Nephron progenitor cell (in vitro differentiated cells): ENCODE results near the gene RND2.

ENCODE experiments used
- DNase-seq: peaks from one replicate; pipeline ENCODE4 v3.0.0; 2021
- H3K27ac Mint-ChIP-seq: 2 replicates; pipeline ENCODE4 v1.8.0; 2021; ENCODE audit warnings: mild to moderate bottlenecking, moderate library complexity, mixed read lengths
- H3K27me3 Mint-ChIP-seq: 2 replicates; pipeline ENCODE4 v1.8.0; 2021; ENCODE audit warnings: mild to moderate bottlenecking, low read depth, mixed read lengths; ENCODE audit not compliant: poor library complexity
- H3K36me3 Mint-ChIP-seq: 2 replicates; pipeline ENCODE4 v1.8.0; 2021; ENCODE audit warnings: low read depth, mixed read lengths
- H3K4me1 Mint-ChIP-seq: 2 replicates; pipeline ENCODE4 v1.8.0; 2021; ENCODE audit warnings: mixed read lengths
- H3K4me3 Mint-ChIP-seq: 2 replicates; pipeline ENCODE4 v1.8.0; 2021; ENCODE audit warnings: mild to moderate bottlenecking, moderate library complexity, mixed read lengths
- H3K9me3 Mint-ChIP-seq: 2 replicates; pipeline ENCODE4 v1.8.0; 2021; ENCODE audit warnings: mild to moderate bottlenecking, moderate library complexity, mixed read lengths
- CTCF ChIP-seq: fragments of 200-600 bp; sonication (generic); IDR thresholded peaks from 2 replicates; pipeline ENCODE4 v1.5.0; 2021; ENCODE audit warnings: antibody characterized with exemption

The RND2 gene

GRCh38 chr17:43027091-43028032 lies 2.3 kb downstream of the RND2 start:
- Mint-ChIP-seq H3K4me1 (peaks cover 61% of the 10 kb centered on the region), H3K27ac (no peak overlapping the region), H3K9me3 (no peaks in the 10 kb centered on the region), H3K36me3 (no peaks in the 10 kb centered on the region), H3K4me3 (peak overlapping the region; percentile 65), H3K27me3 (no peaks in the 10 kb centered on the region)
- no peak for DNase-seq
- no peak for TF ChIP-seq CTCF

- Mint-ChIP-seq H3K4me1 (peaks cover 64% of the 10 kb centered on the region), H3K27me3 (no peaks in the 10 kb centered on the region), H3K36me3 (no peaks in the 10 kb centered on the region), H3K9me3 (no peaks in the 10 kb centered on the region), H3K27ac (peak overlapping the region; percentile 28), H3K4me3 (peak overlapping the region; percentile 56)
- DNase-seq, result no peak
- TF ChIP-seq CTCF, result no peak
Measured at GRCh38 chr17:43028221-43028861, 3.3 kb downstream of the RND2 start.

- Mint-ChIP-seq H3K27me3 (peaks cover 2% of the 10 kb centered on the region), H3K4me1 (peaks cover 74% of the 10 kb centered on the region), H3K9me3 (no peaks in the 10 kb centered on the region), H3K4me3 (no peak overlapping the region), H3K36me3 (no peaks in the 10 kb centered on the region), H3K27ac (peak overlapping the region; percentile 65)
- DNase-seq, result no peak
- TF ChIP-seq CTCF, result no peak
Measured at GRCh38 chr17:43030137-43030767, 5.2 kb downstream of the RND2 start.

GRCh38 chr17:43031666-43032065 lies 6.6 kb downstream of the RND2 start:
- H3K27ac Mint-ChIP-seq, result no peak overlapping the region
- H3K9me3 Mint-ChIP-seq, result no peaks in the 10 kb centered on the region
- DNase-seq, result no peak
- H3K27me3 Mint-ChIP-seq, result peaks cover 5% of the 10 kb centered on the region
- H3K4me1 Mint-ChIP-seq, result peaks cover 83% of the 10 kb centered on the region
- H3K36me3 Mint-ChIP-seq, result no peaks in the 10 kb centered on the region
- H3K4me3 Mint-ChIP-seq, result no peak overlapping the region
- no peak for TF ChIP-seq CTCF

GRCh38 chr17:43033948-43034881 lies 9.2 kb downstream of the RND2 start:
- Mint-ChIP-seq H3K4me1 (peaks cover 66% of the 10 kb centered on the region), H3K4me3 (peak overlapping the region; percentile 76), H3K27ac (peak overlapping the region; percentile 98), H3K36me3 (no peaks in the 10 kb centered on the region), H3K9me3 (no peaks in the 10 kb centered on the region), H3K27me3 (peaks cover 5% of the 10 kb centered on the region)
- no peak for TF ChIP-seq CTCF
- DNase-seq, result no peak
